NCI-H345 (cell line): Measurements from ENCODE around the gene CLIC6.
"Not testable (repeated sequence)": the region's sequence is repeated elsewhere in the genome, so short reads cannot be mapped to it uniquely, and the experiment has no call there.

ENCODE experiments used
- DNase-seq: peaks from one replicate; lab custom pipeline; 2025; lab: John Stamatoyannopoulos, UW

Gene CLIC6

GRCh38 chr21:34693192-34693810 is 24.5 kb downstream of the CLIC6 start:
- peak; percentile 69 for DNase-seq

- no peak for DNase-seq
Observed at GRCh38 chr21:34695434-34695833, 26.6 kb downstream of the CLIC6 start.

GRCh38 chr21:34696121-34696520 is 27.3 kb downstream of the CLIC6 start:
- no peak for DNase-seq

GRCh38 chr21:34697826-34698225 is 29.0 kb downstream of the CLIC6 start:
- DNase-seq, result no peak

GRCh38 chr21:34698270-34699015 is 29.6 kb downstream of the CLIC6 start:
- DNase-seq, result no peak

- DNase-seq, result no peak
Observed at GRCh38 chr21:34700605-34701004, 31.8 kb downstream of the CLIC6 start.

GRCh38 chr21:34701726-34702125 is 32.9 kb downstream of the CLIC6 start:
- no peak for DNase-seq

- DNase-seq, result no peak
Observed at GRCh38 chr21:34702341-34703170, 33.8 kb downstream of the CLIC6 start.

- DNase-seq, result no peak
Observed at GRCh38 chr21:34703571-34703970, 34.8 kb downstream of the CLIC6 start.

GRCh38 chr21:34704119-34704518 is 35.3 kb downstream of the CLIC6 start:
- no peak for DNase-seq

GRCh38 chr21:34705011-34705410 is 36.2 kb downstream of the CLIC6 start:
- DNase-seq, result no peak

GRCh38 chr21:34706337-34706736 is 37.5 kb downstream of the CLIC6 start:
- DNase-seq, result no peak

GRCh38 chr21:34707876-34708325 is 39.1 kb downstream of the CLIC6 start:
- DNase-seq, result no peak

GRCh38 chr21:34713621-34714020 is 44.8 kb downstream of the CLIC6 start:
- no peak for DNase-seq

GRCh38 chr21:34715518-34715917 is 46.7 kb downstream of the CLIC6 start:
- DNase-seq, result no peak

- DNase-seq, result no peak
Observed at GRCh38 chr21:34715985-34716596, 47.3 kb downstream of the CLIC6 start.

GRCh38 chr21:34718529-34718928 is 49.7 kb downstream of the CLIC6 start:
- not testable (repeated sequence) for DNase-seq

- peak; percentile 11 for DNase-seq
Observed at GRCh38 chr21:34722684-34723300, 54.0 kb downstream of the CLIC6 start.

GRCh38 chr21:34724131-34724856 is 55.5 kb downstream of the CLIC6 start:
- DNase-seq, result no peak

- DNase-seq, result no peak
Observed at GRCh38 chr21:34724857-34725195, 56.0 kb downstream of the CLIC6 start.

- DNase-seq, result no peak
Observed at GRCh38 chr21:34726627-34727337, 58.0 kb downstream of the CLIC6 start.
